Measurements from ENCODE around the gene UQCC5.

- TF ChIP-seq POLR2A (IDR thresholded peaks at IDR 0.05): no peak
- TF ChIP-seq, protein P1, sequence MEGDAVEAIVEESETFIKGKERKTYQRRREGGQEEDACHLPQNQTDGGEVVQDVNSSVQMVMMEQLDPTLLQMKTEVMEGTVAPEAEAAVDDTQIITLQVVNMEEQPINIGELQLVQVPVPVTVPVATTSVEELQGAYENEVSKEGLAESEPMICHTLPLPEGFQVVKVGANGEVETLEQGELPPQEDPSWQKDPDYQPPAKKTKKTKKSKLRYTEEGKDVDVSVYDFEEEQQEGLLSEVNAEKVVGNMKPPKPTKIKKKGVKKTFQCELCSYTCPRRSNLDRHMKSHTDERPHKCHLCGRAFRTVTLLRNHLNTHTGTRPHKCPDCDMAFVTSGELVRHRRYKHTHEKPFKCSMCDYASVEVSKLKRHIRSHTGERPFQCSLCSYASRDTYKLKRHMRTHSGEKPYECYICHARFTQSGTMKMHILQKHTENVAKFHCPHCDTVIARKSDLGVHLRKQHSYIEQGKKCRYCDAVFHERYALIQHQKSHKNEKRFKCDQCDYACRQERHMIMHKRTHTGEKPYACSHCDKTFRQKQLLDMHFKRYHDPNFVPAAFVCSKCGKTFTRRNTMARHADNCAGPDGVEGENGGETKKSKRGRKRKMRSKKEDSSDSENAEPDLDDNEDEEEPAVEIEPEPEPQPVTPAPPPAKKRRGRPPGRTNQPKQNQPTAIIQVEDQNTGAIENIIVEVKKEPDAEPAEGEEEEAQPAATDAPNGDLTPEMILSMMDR (IDR thresholded peaks at IDR 0.05): no peak
Observed at GRCh38 chr3:52498137-52499054, 38.0 kb upstream of the UQCC5 start.

Measured in testis (tissue), 2 donors.